GM12878 (cell line): ENCODE measurements around the gene TXNDC16. TPM values are rescaled to one million over a fixed set of nuclear protein-coding genes. Genes with fewer than 3 reads are reported as not detected.

Experiments
- ATAC-seq: fragments of 200-7000 bp; cut with Tn5 transposase; 3 replicates; pipeline ENCODE4 v1.9.1; 2020; ENCODE audit warnings: mild to moderate bottlenecking, moderate library complexity
- BruUV-seq: library from RNA; stranded (reverse); fragments of 400-500 nt; replicated peaks from 2 replicates; lab custom pipeline; 2021; lab: Mats Ljungman, UMichigan
- CTCF ChIA-PET: fragments of 300-600 bp; sonication (Branson Sonifier 250); formaldehyde crosslinking; extraction: SDS; loops from one replicate; lab custom pipeline; 2021; ENCODE audit warnings: inconsistent platforms; lab: Yijun Ruan, JAX
- POLR2A ChIA-PET: fragments of 350-600 bp; formaldehyde crosslinking; extraction: SDS; loops from one replicate; lab custom pipeline; 2021; ENCODE audit warnings: inconsistent platforms; lab: Charles Lee
- RAD21 ChIA-PET: fragments of 300-600 bp; sonication (Branson Sonifier 250); formaldehyde crosslinking; loops from one replicate; lab custom pipeline; 2023; ENCODE audit warnings: antibody characterized with exemption; ENCODE audit not compliant: unreplicated experiment; lab: Charles Lee
- SMC1A ChIA-PET: fragments of 300-600 bp; sonication (Branson Sonifier 250); formaldehyde crosslinking; loops from one replicate; lab custom pipeline; 2023; ENCODE audit not compliant: unreplicated experiment, uncharacterized antibody; lab: Charles Lee
- DNase-seq: peaks from one replicate; pipeline ENCODE4 v3.0.0-alpha.2; 2011; ENCODE audit warnings: low read depth, low spot score
- FAIRE-seq: peaks from 3 replicates; lab custom pipeline; 2011; peaks lifted over from hg19 to GRCh38; lab: Jason Lieb, UNC
- H2AFZ ChIP-seq: 2 replicates; pipeline ENCODE4 v1.6.0; 2011; ENCODE audit warnings: low read depth, low read length, control low read depth; ENCODE audit not compliant: control insufficient read depth
- H3K27ac ChIP-seq: 2 replicates; pipeline ENCODE4 v1.5.1; 2011; ENCODE audit warnings: control low read depth; ENCODE audit not compliant: control insufficient read depth, insufficient read depth
- H3K27me3 ChIP-seq, 2 experiments: replicated peaks in 1 of 2; 2 replicates each; pipeline versions ENCODE4 v1.6.0 to v1.6.1; 2011; ENCODE audit warnings: low read length in 1 of 2; ENCODE audit not compliant: control insufficient read depth in 2 of 2, insufficient read depth in 2 of 2
- H3K36me3 ChIP-seq, 2 experiments: 2 replicates each; pipeline ENCODE4 v1.5.1; 2011; ENCODE audit warnings: low read length in 1 of 2; ENCODE audit not compliant: control insufficient read depth in 2 of 2, insufficient read depth in 2 of 2
- H3K4me1 ChIP-seq: 2 replicates; pipeline ENCODE4 v1.6.1; 2011; ENCODE audit warnings: mild to moderate bottlenecking, low read length, moderate library complexity, mixed read lengths; ENCODE audit not compliant: control insufficient read depth, insufficient read depth
- H3K4me2 ChIP-seq: 2 replicates; pipeline ENCODE4 v1.6.0; 2011; ENCODE audit warnings: control low read depth; ENCODE audit not compliant: control insufficient read depth, insufficient read depth
- H3K4me3 ChIP-seq: fragments of 200-600 bp; sonication (generic); 2 replicates; pipeline ENCODE4 v1.5.1; 2016
- H3K79me2 ChIP-seq: 2 replicates; pipeline ENCODE4 v1.6.0; 2011; ENCODE audit warnings: low read length; ENCODE audit not compliant: control insufficient read depth, insufficient read depth
- H3K9ac ChIP-seq: 2 replicates; pipeline ENCODE4 v1.8.0; 2011; ENCODE audit warnings: low read length, control low read depth, mixed read lengths; ENCODE audit not compliant: control insufficient read depth, insufficient read depth
- H3K9me3 ChIP-seq: replicated peaks from 3 replicates; pipeline ENCODE4 v1.5.1; 2011; ENCODE audit warnings: mild to moderate bottlenecking, low read length; ENCODE audit not compliant: control insufficient read depth, insufficient read depth
- H4K20me1 ChIP-seq: 2 replicates; pipeline ENCODE4 v1.6.0; 2011; ENCODE audit not compliant: control insufficient read depth, insufficient read depth
- ASH2L ChIP-seq: fragments of 300-600, 200-600 bp; sonication (generic); IDR thresholded peaks from 2 replicates; pipeline ENCODE4 v1.6.1; 2017; ENCODE audit warnings: low read depth, mild to moderate bottlenecking, borderline replicate concordance
- ATF7 ChIP-seq: fragments of 450-650 bp; IDR thresholded peaks from 2 replicates; pipeline ENCODE4 v1.6.1; 2016; ENCODE audit warnings: low read depth, mild to moderate bottlenecking
- DPF2 ChIP-seq: fragments of 450-650 bp; IDR thresholded peaks from 2 replicates; pipeline ENCODE4 v1.6.1; 2017; ENCODE audit warnings: mild to moderate bottlenecking
- KDM1A ChIP-seq: fragments of 200-600 bp; sonication (generic); IDR thresholded peaks from 2 replicates; pipeline ENCODE4 v1.6.1; 2016; ENCODE audit warnings: borderline replicate concordance
- LARP7 ChIP-seq: fragments of 450-650 bp; IDR thresholded peaks from 2 replicates; pipeline ENCODE4 v1.6.1; 2017; ENCODE audit warnings: mild to moderate bottlenecking
- SMC3 ChIP-seq: IDR thresholded peaks from 2 replicates; pipeline ENCODE4 v1.6.1; 2011; ENCODE audit warnings: low read length, improper control_type of control experiment, borderline replicate concordance
- SRF ChIP-seq, 2 experiments: IDR thresholded peaks; 2 replicates each; pipeline ENCODE4 v1.6.1; 2011; ENCODE audit warnings: low read depth in 2 of 2, low read length in 2 of 2, mild to moderate bottlenecking in 1 of 2, moderate library complexity in 1 of 2
- TCF3 ChIP-seq: IDR thresholded peaks from 2 replicates; pipeline ENCODE4 v1.6.1; 2012; ENCODE audit warnings: low read depth, mild to moderate bottlenecking, low read length, borderline replicate concordance; ENCODE audit not compliant: insufficient read depth
- ZSCAN29 ChIP-seq: fragments of 450-650 bp; IDR thresholded peaks from 2 replicates; pipeline ENCODE4 v1.6.1; 2017; ENCODE audit warnings: mild to moderate bottlenecking, moderate library complexity
- WGBS: methylation state at CpG from one replicate; pipeline ENCODE4 v1.1.6; 2016; ENCODE audit warnings: low lambda C conversion rate; ENCODE audit not compliant: insufficient replicate concordance, insufficient coverage; ENCODE audit errors: missing lambda C conversion rate; 5-methylcytosine and 5-hydroxymethylcytosine counted together
- in situ Hi-C: fragments of 300-500 bp; cut with MboI; formaldehyde crosslinking; loops from 9 replicates; pipeline ENCODE4 v1.14.3; 2018; ENCODE audit warnings: mixed read lengths
- intact Hi-C: fragments of 100-400 bp; cut with micrococcal nuclease; formaldehyde crosslinking; loops from one replicate; pipeline ENCODE4 v1.14.2; 2022; ENCODE audit not compliant: unreplicated experiment
- polyA plus RNA-seq, 11 experiments: library from polyadenylated mRNA; depleted of rRNA in 4 of 11; unstranded in 6 of 11; stranded (reverse) in 5 of 11; fragments of >200 nt; fragmentation: Nextera tagmentation in 4 of 11; fragmentation: Illumina TruSeq in 1 of 11; extraction: Ambion mirVana in 4 of 11; extraction: Trizol in 1 of 11; gene quantifications; 1 replicate in 1 of 11; 2 replicates in 10 of 11; pipeline versions ENCODE4 v1.2.1 to v1.2.3, GENCODE V29; 2011 to 2016; ENCODE audit warnings: inconsistent platforms in 2 of 11, missing spikeins in 2 of 11, low read depth in 1 of 11
- total RNA-seq, 4 experiments: library from RNA; depleted of rRNA in 3 of 4; stranded (reverse); fragments of >200 nt in 3 of 4; fragmentation: Illumina TruSeq in 1 of 4; extraction: Trizol in 1 of 4; gene quantifications; 2 replicates each; pipeline versions ENCODE4 v1.2.1 to v1.2.3, GENCODE V29; 2013 to 2021
- TF ChIP-seq, protein P1 (sequence below): fragments of 450-650 bp; IDR thresholded peaks from 2 replicates; pipeline ENCODE4 v1.6.1; 2018; ENCODE audit warnings: borderline replicate concordance, mild to moderate bottlenecking; ENCODE audit not compliant: partially characterized antibody
- TF ChIP-seq, protein P2 (sequence below): fragments of 150-350 bp; IDR thresholded peaks from 2 replicates; pipeline ENCODE4 v1.6.1; 2014; ENCODE audit warnings: mild to moderate bottlenecking, low read depth, low read length
- TF ChIP-seq, protein P3 (sequence below): fragments of 450-650 bp; IDR thresholded peaks from 2 replicates; pipeline ENCODE4 v1.6.1; 2017; ENCODE audit warnings: antibody characterized with exemption, mild to moderate bottlenecking, moderate library complexity
- TF ChIP-seq, protein P4 (sequence below): fragments of 450-650 bp; formaldehyde crosslinking; IDR thresholded peaks from 2 replicates; pipeline ENCODE4 v1.5.0; 2022; ENCODE audit warnings: mild to moderate bottlenecking, missing genetic modification characterization

The TXNDC16 gene
- total and polyA plus RNA-seq, 10 of the 15 experiments (the other 5 are each of a cell fraction or from before 2014, with no cell fraction given), result 1.2 to 7.9 (median 5.5) TPM

DNA sequence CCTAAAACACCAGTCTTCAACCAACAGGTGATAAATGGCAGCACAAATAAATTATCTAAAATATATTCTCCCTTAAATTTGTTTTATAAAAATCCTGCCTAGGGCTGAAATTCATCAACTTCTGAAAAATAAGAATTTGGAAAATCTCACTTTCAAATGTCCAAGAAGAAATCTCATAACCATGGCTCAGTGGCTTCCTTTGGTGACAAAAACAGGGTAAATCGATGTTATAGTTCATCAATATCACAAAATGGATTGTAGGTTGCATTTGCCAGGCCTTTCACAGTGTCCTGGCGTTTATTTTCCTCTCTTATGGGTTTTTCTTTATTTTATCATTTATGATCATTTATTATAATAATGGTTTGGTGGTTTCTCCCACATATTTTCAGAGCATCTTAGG is 135.2 kb downstream of the TXNDC16 start:
- 0% methylated on average over 2 of the region's 2 CpGs for WGBS
- CTCF ChIA-PET, result interaction anchor here (0.8 kb wide), 1 partner anchor 60 kb away, joined by 3 read pairs; no protein-coding TSS in a partner anchor
- no peak for TF ChIP-seq KDM1A
- no peak for TF ChIP-seq LARP7
- TF ChIP-seq SRF (IDR thresholded peaks at IDR 0.05; ENCODE audit: low read depth in 2 of 2, low read length in 2 of 2), result no peak
- TF ChIP-seq, protein P1, sequence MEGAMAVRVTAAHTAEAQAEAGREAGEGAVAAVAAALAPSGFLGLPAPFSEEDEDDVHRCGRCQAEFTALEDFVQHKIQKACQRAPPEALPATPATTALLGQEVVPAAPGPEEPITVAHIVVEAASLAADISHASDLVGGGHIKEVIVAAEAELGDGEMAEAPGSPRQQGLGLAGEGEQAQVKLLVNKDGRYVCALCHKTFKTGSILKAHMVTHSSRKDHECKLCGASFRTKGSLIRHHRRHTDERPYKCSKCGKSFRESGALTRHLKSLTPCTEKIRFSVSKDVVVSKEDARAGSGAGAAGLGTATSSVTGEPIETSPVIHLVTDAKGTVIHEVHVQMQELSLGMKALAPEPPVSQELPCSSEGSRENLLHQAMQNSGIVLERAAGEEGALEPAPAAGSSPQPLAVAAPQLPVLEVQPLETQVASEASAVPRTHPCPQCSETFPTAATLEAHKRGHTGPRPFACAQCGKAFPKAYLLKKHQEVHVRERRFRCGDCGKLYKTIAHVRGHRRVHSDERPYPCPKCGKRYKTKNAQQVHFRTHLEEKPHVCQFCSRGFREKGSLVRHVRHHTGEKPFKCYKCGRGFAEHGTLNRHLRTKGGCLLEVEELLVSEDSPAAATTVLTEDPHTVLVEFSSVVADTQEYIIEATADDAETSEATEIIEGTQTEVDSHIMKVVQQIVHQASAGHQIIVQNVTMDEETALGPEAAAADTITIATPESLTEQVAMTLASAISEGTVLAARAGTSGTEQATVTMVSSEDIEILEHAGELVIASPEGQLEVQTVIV, result no peak
- no peak for TF ChIP-seq ZSCAN29
- TF ChIP-seq, protein P2, sequence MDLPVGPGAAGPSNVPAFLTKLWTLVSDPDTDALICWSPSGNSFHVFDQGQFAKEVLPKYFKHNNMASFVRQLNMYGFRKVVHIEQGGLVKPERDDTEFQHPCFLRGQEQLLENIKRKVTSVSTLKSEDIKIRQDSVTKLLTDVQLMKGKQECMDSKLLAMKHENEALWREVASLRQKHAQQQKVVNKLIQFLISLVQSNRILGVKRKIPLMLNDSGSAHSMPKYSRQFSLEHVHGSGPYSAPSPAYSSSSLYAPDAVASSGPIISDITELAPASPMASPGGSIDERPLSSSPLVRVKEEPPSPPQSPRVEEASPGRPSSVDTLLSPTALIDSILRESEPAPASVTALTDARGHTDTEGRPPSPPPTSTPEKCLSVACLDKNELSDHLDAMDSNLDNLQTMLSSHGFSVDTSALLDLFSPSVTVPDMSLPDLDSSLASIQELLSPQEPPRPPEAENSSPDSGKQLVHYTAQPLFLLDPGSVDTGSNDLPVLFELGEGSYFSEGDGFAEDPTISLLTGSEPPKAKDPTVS, result no peak
- TF ChIP-seq DPF2, result no peak
- no peak for TF ChIP-seq ATF7
- TF ChIP-seq, protein P3, sequence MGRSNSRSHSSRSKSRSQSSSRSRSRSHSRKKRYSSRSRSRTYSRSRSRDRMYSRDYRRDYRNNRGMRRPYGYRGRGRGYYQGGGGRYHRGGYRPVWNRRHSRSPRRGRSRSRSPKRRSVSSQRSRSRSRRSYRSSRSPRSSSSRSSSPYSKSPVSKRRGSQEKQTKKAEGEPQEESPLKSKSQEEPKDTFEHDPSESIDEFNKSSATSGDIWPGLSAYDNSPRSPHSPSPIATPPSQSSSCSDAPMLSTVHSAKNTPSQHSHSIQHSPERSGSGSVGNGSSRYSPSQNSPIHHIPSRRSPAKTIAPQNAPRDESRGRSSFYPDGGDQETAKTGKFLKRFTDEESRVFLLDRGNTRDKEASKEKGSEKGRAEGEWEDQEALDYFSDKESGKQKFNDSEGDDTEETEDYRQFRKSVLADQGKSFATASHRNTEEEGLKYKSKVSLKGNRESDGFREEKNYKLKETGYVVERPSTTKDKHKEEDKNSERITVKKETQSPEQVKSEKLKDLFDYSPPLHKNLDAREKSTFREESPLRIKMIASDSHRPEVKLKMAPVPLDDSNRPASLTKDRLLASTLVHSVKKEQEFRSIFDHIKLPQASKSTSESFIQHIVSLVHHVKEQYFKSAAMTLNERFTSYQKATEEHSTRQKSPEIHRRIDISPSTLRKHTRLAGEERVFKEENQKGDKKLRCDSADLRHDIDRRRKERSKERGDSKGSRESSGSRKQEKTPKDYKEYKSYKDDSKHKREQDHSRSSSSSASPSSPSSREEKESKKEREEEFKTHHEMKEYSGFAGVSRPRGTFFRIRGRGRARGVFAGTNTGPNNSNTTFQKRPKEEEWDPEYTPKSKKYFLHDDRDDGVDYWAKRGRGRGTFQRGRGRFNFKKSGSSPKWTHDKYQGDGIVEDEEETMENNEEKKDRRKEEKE, result no peak
- TF ChIP-seq ASH2L, result no peak
- TF ChIP-seq TCF3, result no peak
- TF ChIP-seq SMC3, result no peak
- TF ChIP-seq, protein P4, sequence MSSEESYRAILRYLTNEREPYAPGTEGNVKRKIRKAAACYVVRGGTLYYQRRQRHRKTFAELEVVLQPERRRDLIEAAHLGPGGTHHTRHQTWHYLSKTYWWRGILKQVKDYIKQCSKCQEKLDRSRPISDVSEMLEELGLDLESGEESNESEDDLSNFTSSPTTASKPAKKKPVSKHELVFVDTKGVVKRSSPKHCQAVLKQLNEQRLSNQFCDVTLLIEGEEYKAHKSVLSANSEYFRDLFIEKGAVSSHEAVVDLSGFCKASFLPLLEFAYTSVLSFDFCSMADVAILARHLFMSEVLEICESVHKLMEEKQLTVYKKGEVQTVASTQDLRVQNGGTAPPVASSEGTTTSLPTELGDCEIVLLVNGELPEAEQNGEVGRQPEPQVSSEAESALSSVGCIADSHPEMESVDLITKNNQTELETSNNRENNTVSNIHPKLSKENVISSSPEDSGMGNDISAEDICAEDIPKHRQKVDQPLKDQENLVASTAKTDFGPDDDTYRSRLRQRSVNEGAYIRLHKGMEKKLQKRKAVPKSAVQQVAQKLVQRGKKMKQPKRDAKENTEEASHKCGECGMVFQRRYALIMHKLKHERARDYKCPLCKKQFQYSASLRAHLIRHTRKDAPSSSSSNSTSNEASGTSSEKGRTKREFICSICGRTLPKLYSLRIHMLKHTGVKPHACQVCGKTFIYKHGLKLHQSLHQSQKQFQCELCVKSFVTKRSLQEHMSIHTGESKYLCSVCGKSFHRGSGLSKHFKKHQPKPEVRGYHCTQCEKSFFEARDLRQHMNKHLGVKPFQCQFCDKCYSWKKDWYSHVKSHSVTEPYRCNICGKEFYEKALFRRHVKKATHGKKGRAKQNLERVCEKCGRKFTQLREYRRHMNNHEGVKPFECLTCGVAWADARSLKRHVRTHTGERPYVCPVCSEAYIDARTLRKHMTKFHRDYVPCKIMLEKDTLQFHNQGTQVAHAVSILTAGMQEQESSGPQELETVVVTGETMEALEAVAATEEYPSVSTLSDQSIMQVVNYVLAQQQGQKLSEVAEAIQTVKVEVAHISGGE (CRISPR knock-in tag), result no peak

More for the DNA sequence above, 135.2 kb downstream of the TXNDC16 start:
- Histone ChIP-seq H3K27me3 (no peaks in the 10 kb centered on the region), H3K4me3 (no peak overlapping the region), H3K9me3 (no peaks in the 10 kb centered on the region), H3K79me2 (no peaks in the 10 kb centered on the region), H3K27ac (no peak overlapping the region), H3K4me1 (no peaks in the 10 kb centered on the region), H2AFZ (no peak overlapping the region), H3K9ac (no peak overlapping the region), H3K4me2 (no peak overlapping the region), H4K20me1 (no peaks in the 10 kb centered on the region), H3K36me3 (no peaks in the 10 kb centered on the region)
- POLR2A ChIA-PET, result no interaction called here
- in situ Hi-C loops, result no loop called here
- no peak for FAIRE-seq
- ATAC-seq, result no peak
- RAD21 ChIA-PET, result no interaction called here
- SMC1A ChIA-PET, result no interaction called here
- intact Hi-C loops, result no loop called here
- no peak for DNase-seq
- no TSS peak for BruUV-seq
